Endothelial cell of umbilical vein (primary cell): ENCODE results near the gene FILIP1. TPM values are rescaled to one million over a fixed set of nuclear protein-coding genes. Genes with fewer than 3 reads are reported as not detected.

Experiments
- BruUV-seq: library from RNA; stranded (reverse); fragments of 400-500 nt; replicated peaks from 2 replicates; lab custom pipeline; 2021; lab: Mats Ljungman, UMichigan
- CTCF ChIA-PET: fragments of 300-600, 350-600 bp; sonication (Branson Sonifier 250); formaldehyde crosslinking; loops from one replicate; lab custom pipeline; 2021; ENCODE audit warnings: antibody characterized with exemption, inconsistent platforms; lab: Charles Lee
- POLR2A ChIA-PET: fragments of 300-600, 350-600 bp; sonication (Branson Sonifier 250); formaldehyde crosslinking; loops from one replicate; lab custom pipeline; 2021; ENCODE audit warnings: antibody characterized with exemption, inconsistent platforms; lab: Charles Lee
- DNase-seq: peaks from one replicate; pipeline ENCODE4 v3.0.0-alpha.2; 2011; ENCODE audit warnings: low read depth, low spot score
- FAIRE-seq: peaks from 2 replicates; lab custom pipeline; 2011; peaks lifted over from hg19 to GRCh38; lab: Jason Lieb, UNC
- H2AFZ ChIP-seq: 2 replicates; pipeline ENCODE4 v1.6.0; 2012; ENCODE audit warnings: low read depth, low read length, control low read depth, inconsistent platforms
- H3K27ac ChIP-seq: 2 replicates; pipeline ENCODE4 v1.5.1; 2011; ENCODE audit warnings: low read depth, mild to moderate bottlenecking, control low read depth, low read length, moderate library complexity; ENCODE audit not compliant: insufficient read depth
- H3K27me3 ChIP-seq, 2 experiments: 2 replicates each; pipeline versions ENCODE4 v1.6.0 to v1.6.1; 2011; ENCODE audit warnings: low read length in 2 of 2, mixed read lengths in 1 of 2; ENCODE audit not compliant: control insufficient read depth in 2 of 2, insufficient read depth in 2 of 2
- H3K36me3 ChIP-seq, 2 experiments: 2 replicates in 1 of 2; 3 replicates in 1 of 2; pipeline ENCODE4 v1.5.1; 2011; ENCODE audit warnings: low read length in 2 of 2, mild to moderate bottlenecking in 1 of 2, moderate library complexity in 1 of 2; ENCODE audit not compliant: control insufficient read depth in 2 of 2, insufficient read depth in 2 of 2; ENCODE audit errors: extremely low read depth in 1 of 2
- H3K4me1 ChIP-seq: 3 replicates; pipeline ENCODE4 v1.5.1; 2011; ENCODE audit warnings: mild to moderate bottlenecking, low read length; ENCODE audit not compliant: control insufficient read depth, insufficient read depth; ENCODE audit errors: extremely low read depth
- H3K4me2 ChIP-seq: 2 replicates; pipeline ENCODE4 v1.6.1; 2011; ENCODE audit warnings: low read length, control low read depth, mixed read lengths; ENCODE audit not compliant: insufficient read depth
- H3K4me3 ChIP-seq, 3 experiments: fragments of 200-600 bp in 1 of 3; sonication (generic), shearing (Covaris generic) in 1 of 3; replicated peaks in 1 of 3; 2 replicates each; pipeline ENCODE4 v1.5.1; 2011 to 2016; ENCODE audit warnings: control low read depth in 3 of 3, low read length in 3 of 3, mild to moderate bottlenecking in 2 of 3, inconsistent platforms in 1 of 3, low read depth in 1 of 3, moderate library complexity in 1 of 3; ENCODE audit not compliant: insufficient read depth in 1 of 3
- H3K79me2 ChIP-seq: 2 replicates; pipeline ENCODE4 v1.6.0; 2012; ENCODE audit warnings: low read length, inconsistent platforms; ENCODE audit not compliant: control insufficient read depth, insufficient read depth
- H3K9ac ChIP-seq: replicated peaks from 2 replicates; pipeline ENCODE3; 2011; ENCODE audit warnings: low read length, control low read depth; ENCODE audit not compliant: insufficient read depth; ENCODE audit errors: extremely low read depth
- H3K9me1 ChIP-seq: replicated peaks from 3 replicates; pipeline ENCODE4 v1.6.0; 2011; ENCODE audit warnings: mild to moderate bottlenecking, low read length; ENCODE audit not compliant: control insufficient read depth, insufficient read depth; ENCODE audit errors: extremely low read depth
- H3K9me3 ChIP-seq: replicated peaks from 2 replicates; pipeline ENCODE4 v1.5.1; 2012; ENCODE audit warnings: low read length, inconsistent platforms; ENCODE audit not compliant: control insufficient read depth, insufficient read depth
- H4K20me1 ChIP-seq: replicated peaks from 2 replicates; pipeline ENCODE3; 2011; ENCODE audit warnings: mild to moderate bottlenecking, low read length; ENCODE audit not compliant: control insufficient read depth, insufficient read depth; ENCODE audit errors: extremely low read depth
- EZH2 ChIP-seq: IDR thresholded peaks from 2 replicates; pipeline ENCODE4 v1.6.1; 2012; ENCODE audit warnings: borderline replicate concordance, low read depth, mild to moderate bottlenecking, moderate library complexity, low read length, inconsistent platforms; ENCODE audit not compliant: severe bottlenecking
- FOS ChIP-seq: IDR thresholded peaks from 2 replicates; pipeline ENCODE4 v1.6.1; 2011; ENCODE audit warnings: mild to moderate bottlenecking, low read length, moderate library complexity, borderline replicate concordance; ENCODE audit not compliant: insufficient read depth
- GATA2 ChIP-seq: IDR thresholded peaks from 2 replicates; pipeline ENCODE4 v1.7.0; 2011; ENCODE audit warnings: low read depth, mild to moderate bottlenecking, moderate library complexity, mixed read lengths, low read length; ENCODE audit not compliant: insufficient read length, insufficient read depth
- JUN ChIP-seq: IDR thresholded peaks from 2 replicates; pipeline ENCODE4 v1.6.1; 2011; ENCODE audit warnings: borderline replicate concordance, low read depth; ENCODE audit not compliant: insufficient read length, insufficient read depth
- MYC ChIP-seq: IDR thresholded peaks from one replicate; pipeline ENCODE4 v1.6.1; 2011; ENCODE audit warnings: mild to moderate bottlenecking, low read depth, low read length
- POLR2A ChIP-seq: IDR thresholded peaks from 2 replicates; pipeline ENCODE4 v1.6.1; 2012; ENCODE audit warnings: low read depth, mild to moderate bottlenecking, control low read depth, low read length
- POLR2AphosphoS5 ChIP-seq: IDR thresholded peaks from 2 replicates; pipeline ENCODE4 v1.6.1; 2012; ENCODE audit warnings: low read depth, mild to moderate bottlenecking, control low read depth, low read length, moderate library complexity; ENCODE audit not compliant: insufficient read depth
- dilution Hi-C: fragments of 300-500 bp; cut with MboI; formaldehyde crosslinking; loops from one replicate; pipeline ENCODE4 v1.15.0; 2019; ENCODE audit warnings: low sequenced_read_pairs; ENCODE audit not compliant: extremely low pct_ligation_motif_present
- intact Hi-C: fragments of 100-400 bp; cut with micrococcal nuclease; formaldehyde crosslinking; loops from one replicate; pipeline ENCODE4 v1.10.0; 2022
- polyA plus RNA-seq, 4 experiments: library from polyadenylated mRNA; depleted of rRNA in 3 of 4; stranded (reverse) in 3 of 4; unstranded in 1 of 4; fragments of >200 nt; gene quantifications; 2 replicates each; pipeline versions ENCODE4 v1.2.1 to v1.2.3, GENCODE V29; 2011 to 2012; ENCODE audit warnings: missing spikeins in 1 of 4
- total RNA-seq: library from RNA; stranded (reverse); gene quantifications from 2 replicates; pipeline ENCODE4 v1.2.3, GENCODE V29; 2021
- TF ChIP-seq, protein P1 (sequence below): IDR thresholded peaks from 2 replicates; pipeline ENCODE4 v1.6.1; 2011; ENCODE audit not compliant: insufficient read depth, insufficient read length
- TF ChIP-seq, protein P2 (sequence below), 2 donors: IDR thresholded peaks; 1 replicate in 1 of 2; 2 replicates in 1 of 2; pipeline ENCODE4 v1.5.1; 2011; ENCODE audit warnings: low read length in 2 of 2, mild to moderate bottlenecking in 2 of 2, moderate library complexity in 2 of 2, control low read depth in 1 of 2, inconsistent platforms in 1 of 2, low read depth in 1 of 2; ENCODE audit not compliant: insufficient read depth in 1 of 2; ENCODE audit errors: extremely low read depth in 1 of 2

The FILIP1 gene
- total and polyA plus RNA-seq, 2 donors (not counting 3 experiments of a cell fraction or from before 2014, with no cell fraction given) = 2.8 to 13.7 TPM

DNA sequence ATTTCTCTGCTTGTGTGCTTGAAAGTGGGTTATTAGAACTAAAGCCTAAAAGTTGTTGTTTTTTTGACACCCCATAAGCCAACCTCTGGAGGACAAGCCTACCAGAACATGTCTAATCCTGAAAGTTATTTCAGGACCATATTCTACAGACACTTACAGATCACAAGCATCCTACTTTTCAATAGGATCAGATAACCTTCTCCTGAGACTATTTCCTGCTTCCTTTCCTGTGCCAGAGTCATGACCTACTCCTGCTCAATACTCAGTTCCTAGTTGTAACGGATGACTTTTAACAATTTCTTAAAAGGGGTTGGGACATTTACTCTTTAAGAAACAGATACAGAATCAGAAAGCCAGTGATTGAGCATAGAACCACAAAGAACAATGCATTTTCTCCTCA lies 5.3 kb upstream of the FILIP1 start:
- POLR2A ChIA-PET = no interaction called here
- FAIRE-seq = peak; percentile 75
- Histone ChIP-seq H3K4me3 (no peak overlapping the region), H4K20me1 (no peaks in the 10 kb centered on the region), H3K79me2 (no peaks in the 10 kb centered on the region), H3K27ac (peak overlapping the region; percentile 3), H3K4me1 (peaks cover 51% of the 10 kb centered on the region), H2AFZ (no peak overlapping the region), H3K9ac (peak overlapping the region; percentile 35), H3K9me3 (no peaks in the 10 kb centered on the region), H3K27me3 (no peaks in the 10 kb centered on the region), H3K4me2 (peak overlapping the region; percentile 77), H3K36me3 (no peaks in the 10 kb centered on the region), H3K9me1 (no peaks in the 10 kb centered on the region)
- TF ChIP-seq MYC (no peak), FOS (no peak), GATA2 (peak; percentile 80), POLR2AphosphoS5 (peak; percentile 35), EZH2 (no peak), POLR2A (no peak), JUN (no peak)
- TF ChIP-seq, protein P1, sequence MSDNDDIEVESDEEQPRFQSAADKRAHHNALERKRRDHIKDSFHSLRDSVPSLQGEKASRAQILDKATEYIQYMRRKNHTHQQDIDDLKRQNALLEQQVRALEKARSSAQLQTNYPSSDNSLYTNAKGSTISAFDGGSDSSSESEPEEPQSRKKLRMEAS = no peak
- TF ChIP-seq, protein P2, sequence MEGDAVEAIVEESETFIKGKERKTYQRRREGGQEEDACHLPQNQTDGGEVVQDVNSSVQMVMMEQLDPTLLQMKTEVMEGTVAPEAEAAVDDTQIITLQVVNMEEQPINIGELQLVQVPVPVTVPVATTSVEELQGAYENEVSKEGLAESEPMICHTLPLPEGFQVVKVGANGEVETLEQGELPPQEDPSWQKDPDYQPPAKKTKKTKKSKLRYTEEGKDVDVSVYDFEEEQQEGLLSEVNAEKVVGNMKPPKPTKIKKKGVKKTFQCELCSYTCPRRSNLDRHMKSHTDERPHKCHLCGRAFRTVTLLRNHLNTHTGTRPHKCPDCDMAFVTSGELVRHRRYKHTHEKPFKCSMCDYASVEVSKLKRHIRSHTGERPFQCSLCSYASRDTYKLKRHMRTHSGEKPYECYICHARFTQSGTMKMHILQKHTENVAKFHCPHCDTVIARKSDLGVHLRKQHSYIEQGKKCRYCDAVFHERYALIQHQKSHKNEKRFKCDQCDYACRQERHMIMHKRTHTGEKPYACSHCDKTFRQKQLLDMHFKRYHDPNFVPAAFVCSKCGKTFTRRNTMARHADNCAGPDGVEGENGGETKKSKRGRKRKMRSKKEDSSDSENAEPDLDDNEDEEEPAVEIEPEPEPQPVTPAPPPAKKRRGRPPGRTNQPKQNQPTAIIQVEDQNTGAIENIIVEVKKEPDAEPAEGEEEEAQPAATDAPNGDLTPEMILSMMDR (IDR thresholded peaks at IDR 0.05; ENCODE audit: extremely low read depth in 1 of 2, insufficient read depth in 1 of 2, low read depth in 1 of 2, low read length in 2 of 2) = no peak
- no TSS peak for BruUV-seq
- intact Hi-C loops = loop anchor here (10.0 kb wide), 1 partner anchor 1914 kb away; no protein-coding TSS in a partner anchor
- CTCF ChIA-PET = interaction anchor here (1.1 kb wide), 1 partner anchor 11 kb away, joined by 3 read pairs; no protein-coding TSS in a partner anchor
- dilution Hi-C loops = no loop called here
- DNase-seq = peak; percentile 71
